Erythroblast (primary cell): Measurements from ENCODE around the gene FUBP1.
A peak's percentile ranks its signal among the peaks of the same experiment; 100 is the strongest.
"Not testable (repeated sequence)": the region's sequence is repeated elsewhere in the genome, so short reads cannot be mapped to it uniquely, and the experiment has no call there.

Experiments used
- DNase-seq, 2 experiments: peaks; one replicate each; lab custom pipeline; 2025; lab: John Stamatoyannopoulos, UW
- GATA1 ChIP-seq: IDR thresholded peaks from 2 replicates; pipeline ENCODE4 v1.6.1; 2011; ENCODE audit warnings: low read depth, mild to moderate bottlenecking, control low read depth, low read length, moderate library complexity
- POLR2A ChIP-seq: IDR thresholded peaks from 2 replicates; pipeline ENCODE4 v1.6.1; 2011; ENCODE audit warnings: mild to moderate bottlenecking, low read length

The FUBP1 gene

DNA sequence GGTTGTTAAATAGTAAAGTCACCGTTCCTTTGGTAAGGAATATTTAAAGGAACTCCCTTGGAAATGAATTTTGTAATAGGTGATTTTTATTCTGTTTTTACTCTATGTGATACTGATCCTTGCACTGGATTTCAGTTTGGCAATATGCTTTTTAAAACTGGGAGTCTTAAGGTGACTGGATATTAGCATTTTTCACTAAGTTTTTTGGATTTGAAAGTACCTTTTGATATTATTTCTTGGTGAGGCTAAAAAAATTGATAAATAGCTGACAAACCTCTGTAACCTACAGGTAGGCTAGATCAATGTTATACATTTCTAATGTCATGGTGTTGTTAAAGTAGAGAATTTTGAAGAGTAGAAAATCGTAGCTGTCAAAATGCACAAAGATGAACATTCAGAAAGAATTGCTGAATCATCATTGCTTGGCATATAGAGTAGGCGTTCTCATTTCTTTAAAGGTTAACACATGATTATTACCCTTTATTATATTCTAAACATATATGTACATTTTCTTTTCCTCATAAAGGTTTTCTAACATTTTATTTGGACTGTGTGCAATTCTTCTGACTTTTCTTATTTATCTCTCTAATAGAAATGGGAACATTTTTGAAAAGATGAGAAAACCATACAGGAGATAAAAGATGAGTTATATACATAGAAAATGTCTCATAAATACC lies 24.3 kb upstream of the FUBP1 start:
- peak; percentile 67 to 78 for DNase-seq
- no peak for TF ChIP-seq GATA1
- TF ChIP-seq POLR2A, result no peak

GRCh38 chr1:78000536-78000935 lies 21.7 kb upstream of the FUBP1 start:
- DNase-seq, result not testable (repeated sequence)

- DNase-seq, result no peak
- TF ChIP-seq GATA1, result no peak
- no peak for TF ChIP-seq POLR2A
Measured at GRCh38 chr1:77996734-77997133, 17.9 kb upstream of the FUBP1 start.

DNA sequence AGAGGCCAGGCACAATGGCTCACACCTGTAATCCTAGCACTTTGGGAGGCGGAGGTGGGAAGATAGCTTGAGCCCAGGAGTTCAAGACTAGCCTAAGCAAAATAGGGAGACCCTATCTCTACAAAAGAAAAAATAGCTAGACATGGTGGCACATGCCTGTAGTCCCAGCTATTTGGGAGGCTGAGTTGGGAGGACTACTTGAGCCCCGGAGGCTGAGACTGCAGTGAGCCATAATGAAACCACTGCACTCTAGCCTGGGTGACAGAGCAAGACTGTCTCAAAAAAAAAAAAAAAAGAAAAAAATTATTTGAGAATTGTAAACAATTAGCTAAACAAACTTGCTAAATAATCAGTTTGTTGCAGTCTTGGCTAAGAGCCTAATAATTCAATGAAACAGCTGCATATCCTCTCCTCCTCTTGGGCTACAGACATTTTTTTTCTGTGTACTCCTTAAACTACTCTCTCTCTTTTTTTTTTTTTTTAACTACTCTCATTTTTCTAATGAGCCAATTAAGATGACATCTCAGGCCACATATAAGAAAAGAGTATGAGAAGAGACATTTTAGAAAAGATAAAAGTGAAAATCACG lies 15.3 kb upstream of the FUBP1 start:
- TF ChIP-seq GATA1 (no peak), POLR2A (no peak)

DNA sequence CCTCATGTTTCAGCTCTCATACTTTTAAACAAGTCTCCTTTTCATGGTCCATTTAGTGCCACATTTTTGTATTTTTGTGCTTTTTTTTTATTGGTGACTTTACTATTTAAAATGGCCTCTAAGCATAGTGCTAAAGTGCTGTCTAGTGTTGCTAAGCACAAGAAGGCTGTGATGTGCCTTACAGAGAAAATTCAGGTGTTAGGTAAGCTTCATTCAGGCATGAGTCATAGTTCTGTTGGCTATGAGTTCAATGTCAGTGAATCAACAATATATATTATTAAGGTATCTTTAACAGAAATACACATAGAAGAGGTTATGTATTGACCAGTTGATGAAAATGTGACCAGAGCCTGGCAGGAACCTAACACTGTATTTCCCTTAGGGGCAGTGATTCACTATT lies 12.8 kb upstream of the FUBP1 start:
- TF ChIP-seq POLR2A (no peak), GATA1 (no peak)
- no peak for DNase-seq

More for the DNA sequence above, 15.3 kb upstream of the FUBP1 start:
- no peak for DNase-seq

- no peak for TF ChIP-seq POLR2A
- no peak for TF ChIP-seq GATA1
- no peak for DNase-seq
Measured at GRCh38 chr1:77990629-77991204, 11.8 kb upstream of the FUBP1 start.

DNA sequence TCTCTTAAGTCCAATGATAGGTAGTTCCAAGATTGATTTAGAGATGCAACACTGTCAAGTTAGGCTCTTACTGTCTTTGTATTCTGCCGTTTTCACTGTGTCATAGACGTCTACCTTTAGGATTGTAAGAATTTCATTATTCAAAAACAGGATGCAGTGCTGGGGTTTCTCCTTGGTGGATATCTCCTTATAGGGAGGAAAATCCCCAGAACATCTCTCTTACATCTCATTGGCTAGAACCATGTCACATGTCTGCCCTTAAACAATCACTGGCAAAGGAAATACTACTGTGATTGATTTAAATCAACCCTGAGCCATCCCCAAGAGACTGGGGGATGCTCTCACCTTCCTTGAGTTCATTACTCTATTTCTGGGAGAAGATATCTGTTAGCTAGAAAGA lies 10.9 kb upstream of the FUBP1 start:
- no peak for DNase-seq
- TF ChIP-seq GATA1 (no peak), POLR2A (no peak)

DNA sequence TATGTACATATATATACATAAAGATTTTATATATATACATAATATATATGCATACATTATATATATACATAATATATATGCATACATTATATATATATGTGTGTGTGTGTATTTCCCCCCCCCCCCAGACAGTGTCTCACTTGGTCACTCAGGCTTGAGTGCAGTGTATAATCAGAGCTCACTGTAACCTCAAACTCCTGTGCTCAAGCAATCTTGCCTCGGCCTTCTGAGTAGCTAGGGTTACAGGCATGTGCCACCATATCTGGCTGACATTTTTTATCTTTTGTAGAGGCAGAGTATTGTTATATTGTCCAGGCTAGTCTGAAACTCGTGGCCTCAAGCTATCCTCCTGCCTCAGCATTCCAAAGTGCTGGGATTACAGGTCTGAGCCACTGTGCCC lies 9.0 kb upstream of the FUBP1 start:
- TF ChIP-seq POLR2A, result no peak
- TF ChIP-seq GATA1, result no peak
- no peak for DNase-seq

DNA sequence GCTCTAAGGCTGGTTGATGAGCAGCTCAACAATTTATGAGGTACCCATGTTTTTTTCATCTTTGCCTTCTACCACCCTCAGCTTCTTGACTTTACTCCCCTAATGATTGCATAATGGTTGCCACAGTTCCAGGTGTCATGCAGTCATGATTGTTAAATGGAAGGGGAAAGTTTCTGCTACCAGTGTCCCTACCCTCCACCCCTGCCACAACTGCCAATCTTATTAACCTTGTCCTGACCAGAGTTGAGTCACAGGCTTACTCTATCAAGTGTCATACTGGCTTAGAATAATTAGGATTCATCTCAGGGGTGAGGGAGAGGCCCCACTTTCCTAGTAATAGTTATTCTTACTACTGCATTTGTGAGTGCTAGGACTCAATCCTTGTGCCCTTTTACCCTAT lies 7.9 kb upstream of the FUBP1 start:
- TF ChIP-seq GATA1, result no peak
- TF ChIP-seq POLR2A, result no peak
- no peak for DNase-seq

DNA sequence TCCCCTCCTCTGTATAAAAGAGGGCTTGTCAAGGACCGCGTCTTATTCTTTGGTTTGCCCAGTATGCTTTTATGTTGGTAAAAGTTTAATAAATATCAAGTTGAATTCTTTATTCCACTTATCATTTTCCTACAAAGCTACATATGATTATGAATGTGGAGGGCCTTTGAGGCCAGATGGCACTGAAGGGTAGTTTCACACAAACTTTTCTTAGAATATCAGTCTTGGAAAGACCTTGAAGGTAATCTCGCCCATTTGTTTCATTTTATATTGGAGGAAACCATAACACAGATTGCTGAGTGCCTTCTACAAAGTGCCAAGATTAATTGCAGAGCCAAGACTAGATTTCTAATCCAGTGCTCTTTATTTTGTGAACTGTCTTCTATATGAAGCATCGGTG lies 5.8 kb upstream of the FUBP1 start:
- no peak for DNase-seq
- TF ChIP-seq GATA1, result no peak
- no peak for TF ChIP-seq POLR2A

DNA sequence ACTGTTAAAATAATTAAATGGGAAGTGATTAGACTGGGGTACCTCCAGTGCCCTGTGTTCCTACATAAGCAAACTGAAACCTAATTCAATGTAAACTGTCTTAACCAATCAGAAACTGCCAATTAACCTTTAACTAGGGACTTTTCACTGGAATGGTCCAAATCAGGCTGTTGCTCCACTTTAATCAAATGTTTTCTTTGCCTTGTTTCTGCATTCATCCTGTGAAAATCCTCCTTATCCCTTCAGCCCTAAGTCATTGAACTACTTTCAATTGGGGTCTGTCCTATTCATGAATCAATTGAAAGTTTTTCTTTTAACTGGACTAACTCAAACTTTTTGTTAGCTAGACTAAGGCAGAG lies 5.1 kb upstream of the FUBP1 start:
- DNase-seq, result no peak
- TF ChIP-seq POLR2A (no peak), GATA1 (no peak)

- DNase-seq, result not testable (repeated sequence)
Measured at GRCh38 chr1:77983352-77983996, 4.6 kb upstream of the FUBP1 start.

GRCh38 chr1:77978293-77978968 lies 441 bp downstream of the FUBP1 start:
- no peak for TF ChIP-seq GATA1
- TF ChIP-seq POLR2A, result peak; percentile 64
- DNase-seq, result peak; percentile 92 to 96

GRCh38 chr1:77977989-77978292 lies 931 bp downstream of the FUBP1 start:
- no peak for DNase-seq

More at GRCh38 chr1:77977989-77978292, 931 bp downstream of the FUBP1 start:
- TF ChIP-seq POLR2A (no peak), GATA1 (no peak)
